ENCODE measurements around the gene STK39.

STK39 gene

GRCh38 chr2:167942366-167943081, 304.9 kb downstream of the STK39 start:
- DNase-seq = no peak

- DNase-seq = no peak
These were observed 305.8 kb downstream of the STK39 start for GRCh38 chr2:167941604-167942003.

- DNase-seq = no peak
These were observed 306.5 kb downstream of the STK39 start for GRCh38 chr2:167940734-167941507.

GRCh38 chr2:167940346-167940725, 307.1 kb downstream of the STK39 start:
- no peak for DNase-seq

- DNase-seq = no peak
These were observed 307.7 kb downstream of the STK39 start for GRCh38 chr2:167939514-167940345.

GRCh38 chr2:167937403-167937802, 310.0 kb downstream of the STK39 start:
- no peak for DNase-seq

- DNase-seq = no peak
These were observed 311.6 kb downstream of the STK39 start for GRCh38 chr2:167935803-167936110.

- DNase-seq = no peak
These were observed 314.1 kb downstream of the STK39 start for GRCh38 chr2:167933097-167933814.

DNA sequence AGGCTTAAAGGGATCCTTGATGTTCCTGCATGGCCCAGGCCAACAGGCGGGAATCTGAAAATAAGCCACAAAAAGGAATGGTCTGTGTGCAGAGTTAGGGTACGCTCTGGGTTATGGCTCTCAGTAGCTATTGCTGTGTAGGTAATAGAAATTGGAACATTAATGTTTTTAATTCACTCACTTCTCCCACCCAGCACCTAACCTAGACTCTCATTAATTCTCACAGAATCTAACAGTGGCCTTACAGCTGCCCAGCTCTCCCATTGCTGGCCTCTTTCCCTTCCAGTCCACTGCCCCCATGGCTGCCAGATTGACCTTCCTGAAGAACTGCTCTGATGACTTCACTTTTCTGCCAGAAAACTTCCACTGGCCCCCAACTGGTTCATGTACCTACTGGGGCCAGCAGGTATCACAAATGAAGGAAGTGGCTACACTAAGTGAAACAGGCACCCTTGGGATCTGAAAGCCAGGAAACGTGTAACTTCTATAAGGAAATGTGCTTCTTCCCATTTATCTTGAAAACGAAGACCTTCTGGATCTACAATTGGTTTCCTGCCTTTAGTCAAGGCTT, 315.2 kb downstream of the STK39 start:
- DNase-seq = no peak

- no peak for DNase-seq
These were observed 317.9 kb downstream of the STK39 start for GRCh38 chr2:167929484-167929883.

DNA sequence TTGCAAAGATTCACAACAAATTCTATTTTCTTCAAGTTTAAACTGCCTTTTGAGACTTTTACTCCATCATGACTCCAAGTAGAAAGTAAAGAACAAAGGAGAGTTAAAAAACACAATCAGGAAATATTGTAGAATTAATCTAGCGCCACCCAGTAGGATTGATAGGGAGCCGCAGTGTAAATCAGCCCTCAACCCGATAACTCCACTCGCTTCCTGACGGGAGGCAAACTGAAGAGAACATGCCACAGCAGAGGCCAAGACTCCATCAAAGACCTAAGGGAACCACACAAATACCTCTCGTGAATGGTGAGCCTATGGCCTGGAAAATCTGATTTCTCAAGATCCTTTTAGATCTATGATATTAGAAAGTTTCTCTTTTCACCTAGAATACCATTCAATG, 319.0 kb downstream of the STK39 start:
- no peak for DNase-seq

GRCh38 chr2:167925758-167926157, 321.6 kb downstream of the STK39 start:
- no peak for DNase-seq

DNA sequence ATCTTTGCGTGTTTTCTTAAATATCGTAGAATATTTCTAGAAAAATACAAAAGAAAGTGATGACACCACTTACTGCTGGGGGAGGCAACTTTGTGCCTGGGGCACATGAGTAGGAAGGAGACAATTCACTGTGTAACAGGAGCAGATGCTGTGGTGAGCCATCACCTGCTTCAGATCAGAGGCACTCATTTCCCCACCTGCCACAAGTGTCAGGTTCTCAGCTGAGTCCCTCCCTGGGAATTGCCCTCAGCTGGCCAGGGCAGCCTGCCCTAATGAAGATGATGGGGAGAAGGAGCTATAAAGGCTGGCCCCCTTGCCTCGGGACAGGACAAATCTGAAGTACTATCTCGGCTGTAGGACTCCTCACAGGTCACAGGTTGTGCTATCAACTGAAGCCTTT, 322.8 kb downstream of the STK39 start:
- DNase-seq = no peak

DNA sequence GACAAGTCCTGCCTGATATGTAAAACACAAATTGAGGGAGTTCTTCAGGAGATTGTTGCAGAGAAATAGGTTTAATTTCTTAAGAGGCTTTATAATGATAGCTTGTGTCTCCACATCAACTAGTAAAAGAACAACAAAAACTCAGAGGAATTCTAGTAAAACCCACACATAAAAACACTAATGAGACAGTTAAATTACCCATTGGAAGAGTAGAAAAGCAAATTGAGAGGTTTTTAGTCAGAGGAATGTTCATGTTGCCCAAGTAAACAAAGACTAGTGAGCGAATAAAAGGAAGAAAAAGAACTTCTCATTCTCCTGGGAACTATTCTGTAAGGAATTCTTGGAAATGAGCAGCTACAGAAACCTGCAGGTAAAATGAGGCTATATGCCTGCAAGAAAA, 330.6 kb downstream of the STK39 start:
- DNase-seq = no peak

GRCh38 chr2:167914969-167915368, 332.4 kb downstream of the STK39 start:
- no peak for DNase-seq

DNA sequence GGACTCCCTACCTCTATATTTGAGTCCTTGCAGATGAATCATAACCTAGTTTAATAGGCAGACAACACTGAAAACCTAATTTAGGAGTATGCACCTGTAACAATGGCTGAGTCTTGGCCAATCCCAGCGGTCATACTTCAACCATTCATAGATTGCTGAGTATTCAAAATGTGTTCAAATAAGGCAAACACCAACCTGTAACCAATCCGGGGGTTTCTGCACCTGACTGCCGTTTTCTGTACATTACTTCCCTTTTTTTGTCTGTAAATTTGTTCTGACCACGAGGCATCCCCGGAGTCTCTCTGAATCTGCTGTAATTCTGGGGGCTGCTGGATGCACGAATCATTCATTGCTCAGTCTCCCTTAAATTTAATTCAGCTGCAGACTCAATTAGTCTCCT, 338.6 kb downstream of the STK39 start:
- no peak for DNase-seq

DNA sequence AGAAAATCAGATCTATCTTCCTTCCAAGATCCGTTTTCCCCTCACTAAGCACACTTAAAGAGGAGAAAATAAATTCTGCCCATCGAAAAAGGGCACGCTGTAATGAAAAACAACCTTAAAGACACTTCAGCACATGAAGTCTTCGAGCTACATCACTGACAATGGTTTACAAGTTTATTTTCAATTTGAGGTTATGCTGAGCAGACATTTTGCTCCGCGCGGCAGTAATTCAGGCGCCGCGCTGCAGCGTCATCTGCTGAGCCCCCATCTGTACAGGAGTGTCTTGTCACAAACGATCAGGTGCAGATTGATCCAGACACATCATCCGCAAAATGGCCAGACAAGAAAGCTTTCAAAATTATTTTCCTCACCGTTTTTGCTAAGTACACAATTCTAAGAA, 341.7 kb downstream of the STK39 start:
- no peak for DNase-seq
